Suprapubic skin (tissue), 3 donors: ENCODE results near the gene NOD1.

Experiments used
- CTCF ChIP-seq, 2 donors: fragments of 200-600 bp in 1 of 2; fragments of 450-650 bp in 1 of 2; sonication (generic) in 1 of 2; IDR thresholded peaks; one replicate each; pipeline ENCODE4 v1.5.1; 2016 to 2019; ENCODE audit warnings: antibody characterized with exemption in 2 of 2, mild to moderate bottlenecking in 1 of 2, moderate library complexity in 1 of 2
- POLR2A ChIP-seq, 2 donors: fragments of 450-650 bp; IDR thresholded peaks; one replicate each; pipeline ENCODE4 v1.6.1; 2017; ENCODE audit warnings: antibody characterized with exemption in 2 of 2, mild to moderate bottlenecking in 2 of 2, moderate library complexity in 2 of 2

- no peak for TF ChIP-seq POLR2A (IDR thresholded peaks at IDR 0.05)
- no peak for TF ChIP-seq CTCF (IDR thresholded peaks at IDR 0.05)
Observed at GRCh38 chr7:30467271-30467670, 11.3 kb downstream of the NOD1 start.
